Neural cell (in vitro differentiated cells): ENCODE results near the gene TIAM2. TPM values are rescaled to one million over a fixed set of nuclear protein-coding genes. Genes with fewer than 3 reads are reported as not detected.
A peak's percentile ranks its signal among the peaks of the same experiment; 100 is the strongest.

Experiments
- H2AFZ ChIP-seq: fragments of 200-600, 300-800 bp; sonication (generic), shearing (Covaris generic); 2 replicates; pipeline ENCODE4 v1.6.0; 2014; ENCODE audit warnings: low read depth, mild to moderate bottlenecking, antibody characterized with exemption, low read length, moderate library complexity
- H3F3A ChIP-seq: fragments of 200-600 bp; shearing (Covaris generic); 2 replicates; pipeline ENCODE4 v1.6.1; 2016; ENCODE audit warnings: mild to moderate bottlenecking, moderate library complexity, mixed read lengths, antibody characterized with exemption, low read length; ENCODE audit not compliant: insufficient read depth, poor library complexity, severe bottlenecking
- H3K27ac ChIP-seq: fragments of 200-600, 300-800 bp; sonication (generic), shearing (Covaris generic); 2 replicates; pipeline ENCODE4 v1.5.1; 2014; ENCODE audit warnings: mild to moderate bottlenecking, low read length, moderate library complexity
- H3K27me3 ChIP-seq: fragments of 300-800, 200-600 bp; sonication (generic), shearing (Covaris generic); 2 replicates; pipeline ENCODE4 v1.6.0; 2014; ENCODE audit warnings: mild to moderate bottlenecking, low read depth, low read length, moderate library complexity; ENCODE audit not compliant: insufficient read depth
- H3K36me3 ChIP-seq: fragments of 300-800, 200-600 bp; sonication (generic), shearing (Covaris generic); 2 replicates; pipeline ENCODE4 v1.5.1; 2014; ENCODE audit warnings: mild to moderate bottlenecking, antibody characterized with exemption, low read length, moderate library complexity; ENCODE audit not compliant: insufficient read depth
- H3K4me2 ChIP-seq: fragments of 300-800, 200-600 bp; sonication (generic), shearing (Covaris generic); 2 replicates; pipeline ENCODE4 v1.6.0; 2014; ENCODE audit warnings: mild to moderate bottlenecking, low read length
- H3K4me3 ChIP-seq: fragments of 300-800, 200-600 bp; sonication (generic), shearing (Covaris generic); 2 replicates; pipeline ENCODE4 v1.5.1; 2014; ENCODE audit warnings: mild to moderate bottlenecking, low read length, moderate library complexity
- H3K79me2 ChIP-seq: fragments of 200-600 bp; shearing (Covaris generic); replicated peaks from 2 replicates; pipeline ENCODE4 v1.6.0; 2014; ENCODE audit warnings: mild to moderate bottlenecking, low read length, moderate library complexity; ENCODE audit not compliant: insufficient read depth
- H3K9ac ChIP-seq: fragments of 300-800, 200-600 bp; sonication (generic), shearing (Covaris generic); 2 replicates; pipeline ENCODE4 v1.6.1; 2016; ENCODE audit warnings: mild to moderate bottlenecking, low read length, mixed read lengths
- H3K9me2 ChIP-seq: fragments of 200-600 bp; shearing (Covaris generic); 2 replicates; pipeline ENCODE4 v1.6.1; 2016; ENCODE audit warnings: mild to moderate bottlenecking, low read length, mixed read lengths; ENCODE audit not compliant: insufficient read depth
- H3K9me3 ChIP-seq: fragments of 200-600, 300-800 bp; sonication (generic), shearing (Covaris generic); 2 replicates; pipeline ENCODE4 v1.6.1; 2016; ENCODE audit warnings: mild to moderate bottlenecking, mixed run types, low read length, moderate library complexity, mixed read lengths
- H4K20me1 ChIP-seq: fragments of 200-600 bp; shearing (Covaris generic); 2 replicates; pipeline ENCODE4 v1.6.1; 2016; ENCODE audit warnings: mild to moderate bottlenecking, mixed run types; ENCODE audit not compliant: insufficient read depth
- EP300 ChIP-seq: fragments of 450-650 bp; conservative IDR thresholded peaks from 2 replicates; pipeline ENCODE4 v1.6.1; 2014; ENCODE audit warnings: antibody characterized with exemption, mild to moderate bottlenecking, moderate library complexity; ENCODE audit not compliant: poor library complexity, severe bottlenecking
- EZH2 ChIP-seq: fragments of 200-600, 300-800 bp; shearing (Covaris generic), sonication (generic); IDR thresholded peaks from 2 replicates; pipeline ENCODE4 v1.6.1; 2014; ENCODE audit warnings: antibody characterized with exemption, low read length, borderline replicate concordance, mild to moderate bottlenecking; ENCODE audit not compliant: insufficient read depth, poor library complexity, severe bottlenecking
- MXI1 ChIP-seq: fragments of 450-650 bp; conservative IDR thresholded peaks from 2 replicates; pipeline ENCODE4 v1.6.1; 2014; ENCODE audit warnings: antibody characterized with exemption, mild to moderate bottlenecking; ENCODE audit not compliant: poor library complexity, severe bottlenecking
- POLR2AphosphoS5 ChIP-seq: IDR thresholded peaks from 2 replicates; pipeline ENCODE4 v1.6.1; 2012
- RAD21 ChIP-seq: fragments of 450-650 bp; conservative IDR thresholded peaks from 2 replicates; pipeline ENCODE4 v1.6.1; 2014; ENCODE audit warnings: antibody characterized with exemption, mild to moderate bottlenecking, moderate library complexity
- TAF1 ChIP-seq: IDR thresholded peaks from 2 replicates; pipeline ENCODE4 v1.6.1; 2012; ENCODE audit warnings: low read depth
- polyA plus RNA-seq: library from polyadenylated mRNA; depleted of rRNA; stranded (reverse); fragments of >200 nt; gene quantifications from 2 replicates; pipeline ENCODE4 v1.2.3, GENCODE V29; 2014
- TF ChIP-seq, protein P1 (sequence below): fragments of 450-650 bp; IDR thresholded peaks from 2 replicates; pipeline ENCODE4 v1.5.1; 2014; ENCODE audit warnings: antibody characterized with exemption, mild to moderate bottlenecking, moderate library complexity; ENCODE audit not compliant: poor library complexity, severe bottlenecking
- TF ChIP-seq, protein P2 (sequence below): IDR thresholded peaks from 2 replicates; pipeline ENCODE4 v1.6.1; 2012; ENCODE audit warnings: borderline replicate concordance

The TIAM2 gene
- polyA plus RNA-seq, 1 donor from 2014 or later: 73.3 TPM

DNA sequence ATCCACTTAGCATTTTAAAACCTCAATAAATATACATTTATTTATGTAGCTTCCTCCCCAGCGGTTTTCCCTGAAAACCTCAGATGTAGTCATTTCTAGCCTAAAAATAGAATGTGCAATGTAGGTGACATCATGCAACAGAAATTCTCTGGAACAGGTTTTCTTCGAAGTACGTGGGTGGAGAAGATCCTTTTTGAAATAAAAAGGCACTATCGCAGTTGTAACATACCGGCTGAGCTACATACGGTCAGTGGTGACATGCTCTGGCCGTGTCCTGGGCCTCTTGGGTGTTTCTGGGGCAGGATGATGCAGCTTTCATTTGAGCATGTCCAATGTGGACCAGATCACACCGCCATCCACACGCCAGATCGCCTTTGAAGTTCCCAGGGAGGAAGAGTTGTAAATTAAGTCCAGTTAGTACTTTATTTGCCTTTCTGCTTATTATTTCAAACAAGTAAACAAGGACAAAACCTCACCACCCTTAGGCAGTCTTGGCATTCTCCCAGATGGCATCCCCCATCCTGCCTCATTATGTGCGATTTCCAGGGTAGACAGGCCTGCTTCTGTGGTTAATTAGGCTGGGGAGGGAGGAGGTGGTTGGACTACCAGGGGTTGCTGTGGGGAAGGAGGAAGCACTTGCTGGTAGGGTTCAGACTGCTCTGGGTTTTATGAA, 159.2 kb downstream of the TIAM2 start:
- H3K4me3 ChIP-seq: no peak overlapping the region
- H3K27ac ChIP-seq: no peak overlapping the region
- no peaks in the 10 kb centered on the region for H3K27me3 ChIP-seq
- H3K4me2 ChIP-seq: no peak overlapping the region
- TF ChIP-seq, protein P1, sequence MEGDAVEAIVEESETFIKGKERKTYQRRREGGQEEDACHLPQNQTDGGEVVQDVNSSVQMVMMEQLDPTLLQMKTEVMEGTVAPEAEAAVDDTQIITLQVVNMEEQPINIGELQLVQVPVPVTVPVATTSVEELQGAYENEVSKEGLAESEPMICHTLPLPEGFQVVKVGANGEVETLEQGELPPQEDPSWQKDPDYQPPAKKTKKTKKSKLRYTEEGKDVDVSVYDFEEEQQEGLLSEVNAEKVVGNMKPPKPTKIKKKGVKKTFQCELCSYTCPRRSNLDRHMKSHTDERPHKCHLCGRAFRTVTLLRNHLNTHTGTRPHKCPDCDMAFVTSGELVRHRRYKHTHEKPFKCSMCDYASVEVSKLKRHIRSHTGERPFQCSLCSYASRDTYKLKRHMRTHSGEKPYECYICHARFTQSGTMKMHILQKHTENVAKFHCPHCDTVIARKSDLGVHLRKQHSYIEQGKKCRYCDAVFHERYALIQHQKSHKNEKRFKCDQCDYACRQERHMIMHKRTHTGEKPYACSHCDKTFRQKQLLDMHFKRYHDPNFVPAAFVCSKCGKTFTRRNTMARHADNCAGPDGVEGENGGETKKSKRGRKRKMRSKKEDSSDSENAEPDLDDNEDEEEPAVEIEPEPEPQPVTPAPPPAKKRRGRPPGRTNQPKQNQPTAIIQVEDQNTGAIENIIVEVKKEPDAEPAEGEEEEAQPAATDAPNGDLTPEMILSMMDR: no peak
- TF ChIP-seq MXI1 (no peak), EZH2 (no peak), POLR2AphosphoS5 (no peak), EP300 (no peak), RAD21 (no peak), TAF1 (no peak)
- TF ChIP-seq, protein P2, sequence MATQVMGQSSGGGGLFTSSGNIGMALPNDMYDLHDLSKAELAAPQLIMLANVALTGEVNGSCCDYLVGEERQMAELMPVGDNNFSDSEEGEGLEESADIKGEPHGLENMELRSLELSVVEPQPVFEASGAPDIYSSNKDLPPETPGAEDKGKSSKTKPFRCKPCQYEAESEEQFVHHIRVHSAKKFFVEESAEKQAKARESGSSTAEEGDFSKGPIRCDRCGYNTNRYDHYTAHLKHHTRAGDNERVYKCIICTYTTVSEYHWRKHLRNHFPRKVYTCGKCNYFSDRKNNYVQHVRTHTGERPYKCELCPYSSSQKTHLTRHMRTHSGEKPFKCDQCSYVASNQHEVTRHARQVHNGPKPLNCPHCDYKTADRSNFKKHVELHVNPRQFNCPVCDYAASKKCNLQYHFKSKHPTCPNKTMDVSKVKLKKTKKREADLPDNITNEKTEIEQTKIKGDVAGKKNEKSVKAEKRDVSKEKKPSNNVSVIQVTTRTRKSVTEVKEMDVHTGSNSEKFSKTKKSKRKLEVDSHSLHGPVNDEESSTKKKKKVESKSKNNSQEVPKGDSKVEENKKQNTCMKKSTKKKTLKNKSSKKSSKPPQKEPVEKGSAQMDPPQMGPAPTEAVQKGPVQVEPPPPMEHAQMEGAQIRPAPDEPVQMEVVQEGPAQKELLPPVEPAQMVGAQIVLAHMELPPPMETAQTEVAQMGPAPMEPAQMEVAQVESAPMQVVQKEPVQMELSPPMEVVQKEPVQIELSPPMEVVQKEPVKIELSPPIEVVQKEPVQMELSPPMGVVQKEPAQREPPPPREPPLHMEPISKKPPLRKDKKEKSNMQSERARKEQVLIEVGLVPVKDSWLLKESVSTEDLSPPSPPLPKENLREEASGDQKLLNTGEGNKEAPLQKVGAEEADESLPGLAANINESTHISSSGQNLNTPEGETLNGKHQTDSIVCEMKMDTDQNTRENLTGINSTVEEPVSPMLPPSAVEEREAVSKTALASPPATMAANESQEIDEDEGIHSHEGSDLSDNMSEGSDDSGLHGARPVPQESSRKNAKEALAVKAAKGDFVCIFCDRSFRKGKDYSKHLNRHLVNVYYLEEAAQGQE: no peak
- no peaks in the 10 kb centered on the region for H3K9me3 ChIP-seq
- no peaks in the 10 kb centered on the region for H3K9me2 ChIP-seq
- H3K36me3 ChIP-seq: no peaks in the 10 kb centered on the region
- H4K20me1 ChIP-seq: no peaks in the 10 kb centered on the region
- H3K9ac ChIP-seq: no peak overlapping the region
- H2AFZ ChIP-seq: no peak overlapping the region
- H3F3A ChIP-seq: no peaks in the 10 kb centered on the region
- H3K79me2 ChIP-seq: no peaks in the 10 kb centered on the region

DNA sequence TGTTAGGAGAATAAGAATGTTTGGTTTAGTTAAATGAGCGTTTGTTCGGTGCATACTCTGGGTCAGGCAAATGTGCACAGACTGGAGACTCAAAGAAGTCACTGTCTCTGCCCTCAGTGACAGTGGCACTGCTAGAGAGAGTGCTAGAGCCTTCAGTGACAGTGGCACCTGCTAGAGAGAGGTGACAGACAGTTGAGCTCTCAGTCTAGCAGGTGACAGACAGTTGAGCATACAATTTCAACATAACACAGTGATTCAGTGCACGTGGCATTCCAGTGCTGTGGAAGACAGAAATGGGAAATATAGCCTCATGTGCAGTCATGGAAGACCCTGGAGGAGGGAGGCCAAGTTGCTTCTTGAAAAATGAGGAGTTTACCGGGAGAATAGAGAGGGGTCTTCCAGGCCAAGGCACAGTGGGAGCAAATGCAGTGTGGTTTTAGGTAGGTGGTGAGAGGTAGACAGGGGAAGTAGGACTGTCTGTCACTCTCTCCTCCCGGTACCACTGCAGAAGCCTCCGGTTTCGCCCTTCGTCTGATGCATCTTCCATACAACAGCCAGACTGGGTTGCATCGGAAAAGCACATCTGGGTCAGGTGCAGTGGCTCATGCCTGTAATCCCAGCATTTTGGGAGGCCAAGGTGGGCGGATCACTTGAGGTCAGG, 160.8 kb downstream of the TIAM2 start:
- H3F3A ChIP-seq: no peaks in the 10 kb centered on the region

More for the DNA sequence above, 160.8 kb downstream of the TIAM2 start:
- Histone ChIP-seq H2AFZ (no peak overlapping the region), H3K4me3 (no peak overlapping the region), H3K36me3 (no peaks in the 10 kb centered on the region), H3K9ac (no peak overlapping the region), H3K27ac (no peak overlapping the region), H3K9me3 (no peaks in the 10 kb centered on the region), H3K27me3 (no peaks in the 10 kb centered on the region), H3K4me2 (no peak overlapping the region), H3K79me2 (no peaks in the 10 kb centered on the region), H4K20me1 (no peaks in the 10 kb centered on the region), H3K9me2 (no peaks in the 10 kb centered on the region)
- TF ChIP-seq, protein P1: no peak
- no peak for TF ChIP-seq TAF1
- TF ChIP-seq EP300: peak; percentile 97
- TF ChIP-seq, protein P2: peak; percentile 44
- peak; percentile 87 for TF ChIP-seq POLR2AphosphoS5
- peak; percentile 76 for TF ChIP-seq MXI1
- TF ChIP-seq RAD21: no peak
